NCI-H2081 (cell line): ENCODE measurements around the gene NBEA.

Source experiments
- DNase-seq, 2 experiments: peaks; one replicate each; lab custom pipeline; 2025; lab: John Stamatoyannopoulos, UW

The NBEA gene

GRCh38 chr13:35593651-35594050 lies 651.6 kb downstream of the NBEA start:
- DNase-seq = no peak

- DNase-seq = no peak
These were observed 652.0 kb downstream of the NBEA start for GRCh38 chr13:35594096-35594495.

- DNase-seq = no peak
These were observed 653.1 kb downstream of the NBEA start for GRCh38 chr13:35595181-35595580.

GRCh38 chr13:35596321-35597030 lies 654.4 kb downstream of the NBEA start:
- DNase-seq = no peak

GRCh38 chr13:35597451-35597850 lies 655.4 kb downstream of the NBEA start:
- no peak for DNase-seq

GRCh38 chr13:35598233-35598632 lies 656.2 kb downstream of the NBEA start:
- DNase-seq = no peak

GRCh38 chr13:35598790-35599369 lies 656.8 kb downstream of the NBEA start:
- DNase-seq = no peak

GRCh38 chr13:35599384-35599783 lies 657.3 kb downstream of the NBEA start:
- DNase-seq = no peak

GRCh38 chr13:35600137-35600536 lies 658.1 kb downstream of the NBEA start:
- DNase-seq = no peak

- peak in 1 of 2 experiments; percentile 1 for DNase-seq
These were observed 661.7 kb downstream of the NBEA start for GRCh38 chr13:35603593-35604285.

GRCh38 chr13:35614666-35615065 lies 672.6 kb downstream of the NBEA start:
- no peak for DNase-seq

- DNase-seq = no peak
These were observed 675.4 kb downstream of the NBEA start for GRCh38 chr13:35617420-35617819.

GRCh38 chr13:35618565-35619083 lies 676.6 kb downstream of the NBEA start:
- no peak for DNase-seq

GRCh38 chr13:35621989-35622388 lies 679.9 kb downstream of the NBEA start:
- no peak for DNase-seq

- no peak for DNase-seq
These were observed 687.0 kb downstream of the NBEA start for GRCh38 chr13:35629026-35629425.

GRCh38 chr13:35630551-35631275 lies 688.6 kb downstream of the NBEA start:
- DNase-seq = peak; percentile 39

- no peak for DNase-seq
These were observed 689.6 kb downstream of the NBEA start for GRCh38 chr13:35631666-35632065.

- DNase-seq = no peak
These were observed 701.6 kb downstream of the NBEA start for GRCh38 chr13:35643625-35644024.

GRCh38 chr13:35646056-35646774 lies 704.1 kb downstream of the NBEA start:
- DNase-seq = no peak

GRCh38 chr13:35648201-35648600 lies 706.1 kb downstream of the NBEA start:
- DNase-seq = no peak

- DNase-seq = no peak
These were observed 707.1 kb downstream of the NBEA start for GRCh38 chr13:35649162-35649561.

GRCh38 chr13:35659796-35660195 lies 717.7 kb downstream of the NBEA start:
- no peak for DNase-seq
